Activated CD4-positive, alpha-beta memory T cell treated with anti-CD3 and anti-CD28 coated beads, Interleukin-2, amount 10 ng/mL, durations not matched to agents 7 days and 5 days (primary cell): ENCODE data around the gene DENND2D. TPM values are rescaled to one million over a fixed set of nuclear protein-coding genes. Genes with fewer than 3 reads are reported as not detected.

ENCODE experiments used
- CTCF ChIA-PET: fragments of 350-600 bp; sonication (Branson Sonifier 250); formaldehyde crosslinking; loops from one replicate; lab custom pipeline; 2021; ENCODE audit warnings: antibody characterized with exemption, inconsistent platforms; lab: Charles Lee
- POLR2A ChIA-PET: fragments of 350-600 bp; sonication (Branson Sonifier 250); formaldehyde crosslinking; loops from one replicate; lab custom pipeline; 2021; ENCODE audit warnings: antibody characterized with exemption; lab: Charles Lee
- DNase-seq: peaks from one replicate; pipeline ENCODE4 v3.0.0-alpha.2; 2020
- H3K27ac Mint-ChIP-seq: one replicate; pipeline ENCODE4 v1.8.0; 2021; ENCODE audit warnings: mild to moderate bottlenecking, mixed read lengths
- H3K27me3 Mint-ChIP-seq: one replicate; pipeline ENCODE4 v1.8.0; 2021; ENCODE audit warnings: mixed read lengths
- H3K36me3 Mint-ChIP-seq: one replicate; pipeline ENCODE4 v1.8.0; 2021; ENCODE audit warnings: low read depth, mixed read lengths
- H3K4me1 Mint-ChIP-seq: one replicate; pipeline ENCODE4 v1.8.0; 2021; ENCODE audit warnings: mixed read lengths
- H3K4me3 Mint-ChIP-seq: one replicate; pipeline ENCODE4 v1.8.0; 2021; ENCODE audit warnings: mild to moderate bottlenecking, mixed read lengths
- H3K9me3 Mint-ChIP-seq: one replicate; pipeline ENCODE4 v1.8.0; 2021; ENCODE audit warnings: mixed read lengths
- total RNA-seq, 2 experiments: library from RNA; stranded (reverse); gene quantifications; one replicate each; pipeline ENCODE4 v1.2.3, GENCODE V29; 2021

The DENND2D gene
- total RNA-seq, 2 experiments from 2014 or later, result 207 to 210 TPM

- H3K4me1 Mint-ChIP-seq, result peaks cover 73% of the 10 kb centered on the region
Measured at GRCh38 chr1:111199329-111199728, 1.1 kb downstream of the DENND2D start.

GRCh38 chr1:111198836-111199235, 1.6 kb downstream of the DENND2D start:
- peaks cover 77% of the 10 kb centered on the region for H3K4me1 Mint-ChIP-seq
- no peaks in the 10 kb centered on the region for H3K27me3 Mint-ChIP-seq
- ChIA-PET CTCF (interaction anchor here (0.7 to 10.6 kb wide), 17 partner anchors 8 to 556 kb away, joined by 3 to 275 read pairs (median 4); partner anchors contain the start of genes CEPT1 and DRAM2), POLR2A (interaction anchor here (0.6 to 14.7 kb wide), 19 partner anchors 9 to 405 kb away, joined by 3 to 590 read pairs (median 4); partner anchors contain the start of genes CD53, CEPT1, DRAM2 and LRIF1)
- no peak for DNase-seq
- peak overlapping the region; percentile 96 for H3K4me3 Mint-ChIP-seq
- H3K9me3 Mint-ChIP-seq, result no peaks in the 10 kb centered on the region
- H3K36me3 Mint-ChIP-seq, result peaks cover 66% of the 10 kb centered on the region
- peak overlapping the region; percentile 93 for H3K27ac Mint-ChIP-seq

More at GRCh38 chr1:111199329-111199728, 1.1 kb downstream of the DENND2D start:
- POLR2A ChIA-PET, result interaction anchor here (0.7 to 14.7 kb wide), 20 partner anchors 10 to 527 kb away, joined by 3 to 590 read pairs (median 4); partner anchors contain the start of genes CD53, CEPT1, DRAM2 and WDR77
- CTCF ChIA-PET, result interaction anchor here (1.0 to 10.6 kb wide), 10 partner anchors 11 to 203 kb away, joined by 3 to 275 read pairs (median 7); no protein-coding TSS in a partner anchor
- Mint-ChIP-seq H3K36me3 (peaks cover 61% of the 10 kb centered on the region), H3K4me3 (peak overlapping the region; percentile 96), H3K27ac (peak overlapping the region; percentile 93), H3K9me3 (no peaks in the 10 kb centered on the region), H3K27me3 (no peaks in the 10 kb centered on the region)
- DNase-seq, result peak; percentile 39

GRCh38 chr1:111197598-111198284, 2.7 kb downstream of the DENND2D start:
- peaks cover 77% of the 10 kb centered on the region for H3K4me1 Mint-ChIP-seq
- H3K27me3 Mint-ChIP-seq, result no peaks in the 10 kb centered on the region
- peak; percentile 71 for DNase-seq
- no peaks in the 10 kb centered on the region for H3K9me3 Mint-ChIP-seq
- peaks cover 77% of the 10 kb centered on the region for H3K36me3 Mint-ChIP-seq
- peak overlapping the region; percentile 96 for H3K4me3 Mint-ChIP-seq
- ChIA-PET POLR2A (interaction anchor here (1.1 to 14.7 kb wide), 10 partner anchors 8 to 323 kb away, joined by 3 to 590 read pairs (median 12); partner anchors contain the start of genes CD53, CEPT1 and DRAM2), CTCF (interaction anchor here (0.9 to 10.6 kb wide), 16 partner anchors 9 to 557 kb away, joined by 3 to 275 read pairs (median 4); no protein-coding TSS in a partner anchor)
- peak overlapping the region; percentile 93 for H3K27ac Mint-ChIP-seq

- Mint-ChIP-seq H3K36me3 (peaks cover 92% of the 10 kb centered on the region), H3K4me1 (peaks cover 76% of the 10 kb centered on the region), H3K27ac (peak overlapping the region; percentile 93), H3K9me3 (no peaks in the 10 kb centered on the region), H3K27me3 (no peaks in the 10 kb centered on the region), H3K4me3 (peak overlapping the region; percentile 96)
- CTCF ChIA-PET, result interaction anchor here (0.9 to 10.6 kb wide), 4 partner anchors 21 to 204 kb away, joined by 3 to 275 read pairs (median 21); no protein-coding TSS in a partner anchor
- no peak for DNase-seq
- POLR2A ChIA-PET, result interaction anchor here (1.5 to 14.7 kb wide), 3 partner anchors 9 to 56 kb away, joined by 4 to 590 read pairs (median 15); partner anchors contain the start of genes CEPT1 and DRAM2
Measured at GRCh38 chr1:111196213-111196612, 4.2 kb downstream of the DENND2D start.

GRCh38 chr1:111195002-111195684, 5.3 kb downstream of the DENND2D start:
- H3K27ac Mint-ChIP-seq, result peak overlapping the region; percentile 84
- ChIA-PET POLR2A (interaction anchor here (1.5 to 14.7 kb wide), 3 partner anchors 8 to 55 kb away, joined by 4 to 590 read pairs (median 15); partner anchors contain the start of genes CEPT1 and DRAM2), CTCF (interaction anchor here (1.6 to 10.6 kb wide), 2 partner anchors 23 to 205 kb away, joined by 9 to 275 read pairs; no protein-coding TSS in a partner anchor)
- H3K4me3 Mint-ChIP-seq, result peak overlapping the region; percentile 52
- H3K27me3 Mint-ChIP-seq, result no peaks in the 10 kb centered on the region
- H3K4me1 Mint-ChIP-seq, result peaks cover 78% of the 10 kb centered on the region
- no peaks in the 10 kb centered on the region for H3K9me3 Mint-ChIP-seq
- no peak for DNase-seq
- peaks cover 100% of the 10 kb centered on the region for H3K36me3 Mint-ChIP-seq

GRCh38 chr1:111193712-111194480, 6.5 kb downstream of the DENND2D start:
- no peak for DNase-seq
- POLR2A ChIA-PET, result interaction anchor here (1.0 to 14.7 kb wide), 5 partner anchors 10 to 138 kb away, joined by 3 to 590 read pairs (median 3); no protein-coding TSS in a partner anchor
- H3K27me3 Mint-ChIP-seq, result no peaks in the 10 kb centered on the region
- H3K36me3 Mint-ChIP-seq, result peaks cover 100% of the 10 kb centered on the region
- peak overlapping the region; percentile 13 for H3K4me3 Mint-ChIP-seq
- CTCF ChIA-PET, result interaction anchor here (0.6 to 10.6 kb wide), 6 partner anchors 11 to 254 kb away, joined by 3 to 275 read pairs (median 3); no protein-coding TSS in a partner anchor
- H3K4me1 Mint-ChIP-seq, result peaks cover 88% of the 10 kb centered on the region
- H3K27ac Mint-ChIP-seq, result peak overlapping the region; percentile 84
- no peaks in the 10 kb centered on the region for H3K9me3 Mint-ChIP-seq

- Mint-ChIP-seq H3K4me3 (no peak overlapping the region), H3K9me3 (no peaks in the 10 kb centered on the region), H3K4me1 (peaks cover 95% of the 10 kb centered on the region), H3K27ac (peak overlapping the region; percentile 84), H3K27me3 (no peaks in the 10 kb centered on the region), H3K36me3 (peaks cover 100% of the 10 kb centered on the region)
- ChIA-PET POLR2A (interaction anchor here (1.0 to 14.7 kb wide), 6 partner anchors 7 to 139 kb away, joined by 3 to 590 read pairs (median 6); partner anchors contain the start of gene DENND2D), CTCF (interaction anchor here (0.7 to 1.4 kb wide), 4 partner anchors 10 to 255 kb away, joined by 3 to 4 read pairs (median 3); no protein-coding TSS in a partner anchor)
- no peak for DNase-seq
Measured at GRCh38 chr1:111192658-111193519, 7.6 kb downstream of the DENND2D start.

GRCh38 chr1:111192074-111192473, 8.4 kb downstream of the DENND2D start:
- Mint-ChIP-seq H3K9me3 (no peaks in the 10 kb centered on the region), H3K27ac (peak overlapping the region; percentile 84), H3K4me3 (no peak overlapping the region), H3K4me1 (peaks cover 93% of the 10 kb centered on the region), H3K36me3 (peaks cover 100% of the 10 kb centered on the region), H3K27me3 (no peaks in the 10 kb centered on the region)
- POLR2A ChIA-PET, result interaction anchor here (0.9 to 14.7 kb wide), 5 partner anchors 8 to 53 kb away, joined by 3 to 590 read pairs (median 7); partner anchors contain the start of gene DENND2D
- no peak for DNase-seq
- CTCF ChIA-PET, result interaction anchor here (1.2 to 1.7 kb wide), 2 partner anchors 29 to 143 kb away, joined by 4 to 6 read pairs; no protein-coding TSS in a partner anchor

GRCh38 chr1:111191496-111191895, 8.9 kb downstream of the DENND2D start:
- ChIA-PET POLR2A (interaction anchor here (0.8 to 14.7 kb wide), 6 partner anchors 9 to 52 kb away, joined by 3 to 590 read pairs (median 6); partner anchors contain the start of gene DENND2D), CTCF (interaction anchor here (1.2 to 1.7 kb wide), 2 partner anchors 30 to 143 kb away, joined by 4 to 6 read pairs; no protein-coding TSS in a partner anchor)
- Mint-ChIP-seq H3K4me3 (no peak overlapping the region), H3K4me1 (peaks cover 91% of the 10 kb centered on the region), H3K36me3 (peaks cover 100% of the 10 kb centered on the region), H3K27me3 (no peaks in the 10 kb centered on the region), H3K9me3 (no peaks in the 10 kb centered on the region), H3K27ac (peak overlapping the region; percentile 84)
- no peak for DNase-seq

- H3K9me3 Mint-ChIP-seq, result no peaks in the 10 kb centered on the region
- no peaks in the 10 kb centered on the region for H3K27me3 Mint-ChIP-seq
- ChIA-PET CTCF (interaction anchor here (1.2 to 1.7 kb wide), 2 partner anchors 30 to 144 kb away, joined by 4 to 6 read pairs; no protein-coding TSS in a partner anchor), POLR2A (interaction anchor here (0.8 to 14.7 kb wide), 5 partner anchors 9 to 52 kb away, joined by 3 to 590 read pairs (median 7); partner anchors contain the start of gene DENND2D)
- no peak for DNase-seq
- no peak overlapping the region for H3K27ac Mint-ChIP-seq
- H3K36me3 Mint-ChIP-seq, result peaks cover 100% of the 10 kb centered on the region
- H3K4me1 Mint-ChIP-seq, result peaks cover 86% of the 10 kb centered on the region
- H3K4me3 Mint-ChIP-seq, result no peak overlapping the region
Measured at GRCh38 chr1:111190931-111191451, 9.5 kb downstream of the DENND2D start.
